Mesendoderm (in vitro differentiated cells): Measurements from ENCODE around the gene SLC43A1.

ENCODE experiments used
- DNase-seq: peaks from one replicate; pipeline ENCODE4 v3.0.0; 2013
- H2AK5ac ChIP-seq: 2 replicates; pipeline ENCODE4 v1.6.1; 2013; ENCODE audit warnings: low read length, inconsistent platforms
- H2BK120ac ChIP-seq: 2 replicates; pipeline ENCODE4 v1.6.1; 2013; ENCODE audit warnings: low read depth, mild to moderate bottlenecking, low read length, moderate library complexity, mixed read lengths
- H2BK15ac ChIP-seq: replicated peaks from 2 replicates; pipeline ENCODE4 v1.6.1; 2013; ENCODE audit warnings: low read depth, mild to moderate bottlenecking, moderate library complexity
- H2BK5ac ChIP-seq: 2 replicates; pipeline ENCODE4 v1.6.1; 2013; ENCODE audit warnings: low read length, inconsistent platforms
- H3K18ac ChIP-seq: 2 replicates; pipeline ENCODE4 v1.6.1; 2013; ENCODE audit warnings: mild to moderate bottlenecking, low read length, mixed read lengths
- H3K23ac ChIP-seq: one replicate; pipeline ENCODE4 v1.6.1; 2013; ENCODE audit warnings: low read length
- H3K27ac ChIP-seq: 2 replicates; pipeline ENCODE4 v1.5.1; 2013; ENCODE audit warnings: low read depth, mild to moderate bottlenecking, inconsistent platforms, low read length, moderate library complexity
- H3K27me3 ChIP-seq: 2 replicates; pipeline ENCODE4 v1.6.1; 2013; ENCODE audit warnings: low read length, control low read depth, mild to moderate bottlenecking, inconsistent platforms; ENCODE audit not compliant: insufficient read depth, poor library complexity
- H3K36me3 ChIP-seq: 2 replicates; pipeline ENCODE4 v1.6.1; 2013; ENCODE audit warnings: low read length, inconsistent platforms; ENCODE audit not compliant: control insufficient read depth, insufficient read depth
- H3K4ac ChIP-seq: one replicate; pipeline ENCODE4 v1.6.1; 2013; ENCODE audit warnings: low read depth, mild to moderate bottlenecking, low read length, moderate library complexity
- H3K4me1 ChIP-seq: 2 replicates; pipeline ENCODE4 v1.6.1; 2013; ENCODE audit warnings: low read depth, low read length, inconsistent platforms; ENCODE audit not compliant: control insufficient read depth
- H3K4me2 ChIP-seq: 2 replicates; pipeline ENCODE4 v1.6.1; 2013; ENCODE audit warnings: low read length
- H3K4me3 ChIP-seq: 2 replicates; pipeline ENCODE4 v1.5.1; 2013; ENCODE audit warnings: mild to moderate bottlenecking, low read length
- H3K56ac ChIP-seq: one replicate; pipeline ENCODE4 v1.6.1; 2013; ENCODE audit warnings: low read length
- H3K79me1 ChIP-seq: 2 replicates; pipeline ENCODE4 v1.6.1; 2013; ENCODE audit warnings: low read length, inconsistent platforms
- H3K79me2 ChIP-seq: 2 replicates; pipeline ENCODE4 v1.6.1; 2013; ENCODE audit warnings: mild to moderate bottlenecking, low read length; ENCODE audit not compliant: control insufficient read depth, insufficient read depth
- H3K9ac ChIP-seq: 2 replicates; pipeline ENCODE4 v1.6.1; 2013; ENCODE audit warnings: low read length, inconsistent platforms
- H4K5ac ChIP-seq: one replicate; pipeline ENCODE4 v1.6.1; 2013; ENCODE audit warnings: low read length
- H4K8ac ChIP-seq: one replicate; pipeline ENCODE4 v1.6.1; 2013; ENCODE audit warnings: low read depth, mild to moderate bottlenecking, control low read depth, low read length, moderate library complexity
- WGBS: extraction: QIAGEN DNeasy Blood & Tissue Kit; methylation state at CpG from one replicate; pipeline ENCODE4 v1.1.7; 2013; ENCODE audit warnings: low lambda C conversion rate, missing lambda C conversion rate; ENCODE audit not compliant: insufficient coverage; ENCODE audit errors: extremely low coverage; 5-methylcytosine and 5-hydroxymethylcytosine counted together

Gene SLC43A1

GRCh38 chr11:57477507-57478189 is 37.9 kb downstream of the SLC43A1 start:
- H3K9ac ChIP-seq, result no peak overlapping the region
- H2BK120ac ChIP-seq, result no peak overlapping the region
- H3K79me2 ChIP-seq, result no peaks in the 10 kb centered on the region
- H3K56ac ChIP-seq, result no peak overlapping the region
- H3K36me3 ChIP-seq, result no peaks in the 10 kb centered on the region
- no peak overlapping the region for H3K4me2 ChIP-seq
- no peak overlapping the region for H4K8ac ChIP-seq
- peaks cover 20% of the 10 kb centered on the region for H3K27me3 ChIP-seq
- H3K79me1 ChIP-seq, result no peaks in the 10 kb centered on the region
- no peak overlapping the region for H3K27ac ChIP-seq
- no peak overlapping the region for H3K18ac ChIP-seq
- H3K4me3 ChIP-seq, result no peak overlapping the region
- H2BK15ac ChIP-seq, result no peak overlapping the region
- no peak overlapping the region for H3K4ac ChIP-seq
- no peak overlapping the region for H3K23ac ChIP-seq
- no peak overlapping the region for H2AK5ac ChIP-seq
- no peak for DNase-seq
- H2BK5ac ChIP-seq, result no peak overlapping the region
- peaks cover 6% of the 10 kb centered on the region for H3K4me1 ChIP-seq
- WGBS, result no CpG with 5 or more reads among the region's 11 CpGs
- H4K5ac ChIP-seq, result no peak overlapping the region

- peak overlapping the region; percentile 63 for H3K9ac ChIP-seq
- no peak overlapping the region for H3K4me3 ChIP-seq
- no peak overlapping the region for H4K5ac ChIP-seq
- H4K8ac ChIP-seq, result no peak overlapping the region
- peak overlapping the region; percentile 56 for H3K4me2 ChIP-seq
- H3K23ac ChIP-seq, result no peak overlapping the region
- H2AK5ac ChIP-seq, result no peak overlapping the region
- peak overlapping the region; percentile 76 for H3K56ac ChIP-seq
- WGBS, result no CpG with 5 or more reads among the region's 27 CpGs
- no peaks in the 10 kb centered on the region for H3K36me3 ChIP-seq
- H3K27me3 ChIP-seq, result peaks cover 20% of the 10 kb centered on the region
- no peak overlapping the region for H2BK15ac ChIP-seq
- no peaks in the 10 kb centered on the region for H3K79me2 ChIP-seq
- no peak overlapping the region for H2BK120ac ChIP-seq
- H3K4ac ChIP-seq, result no peak overlapping the region
- no peak overlapping the region for H3K18ac ChIP-seq
- no peak overlapping the region for H3K27ac ChIP-seq
- H3K79me1 ChIP-seq, result no peaks in the 10 kb centered on the region
- peak; percentile 64 for DNase-seq
- no peak overlapping the region for H2BK5ac ChIP-seq
- peaks cover 6% of the 10 kb centered on the region for H3K4me1 ChIP-seq
Measured at GRCh38 chr11:57476757-57477506, 38.6 kb downstream of the SLC43A1 start.

GRCh38 chr11:57476047-57476756 is 39.3 kb downstream of the SLC43A1 start:
- H3K4me3 ChIP-seq, result no peak overlapping the region
- H3K27me3 ChIP-seq, result peaks cover 17% of the 10 kb centered on the region

GRCh38 chr11:57475671-57476046 is 39.8 kb downstream of the SLC43A1 start:
- Histone ChIP-seq H3K4me2 (no peak overlapping the region), H3K4ac (no peak overlapping the region), H3K27me3 (peaks cover 17% of the 10 kb centered on the region), H3K23ac (no peak overlapping the region), H2AK5ac (no peak overlapping the region), H3K36me3 (no peaks in the 10 kb centered on the region), H3K18ac (no peak overlapping the region), H3K56ac (no peak overlapping the region), H3K79me1 (no peaks in the 10 kb centered on the region), H2BK15ac (no peak overlapping the region), H3K4me3 (no peak overlapping the region), H3K79me2 (no peaks in the 10 kb centered on the region), H4K5ac (no peak overlapping the region), H2BK120ac (no peak overlapping the region), H4K8ac (no peak overlapping the region), H2BK5ac (no peak overlapping the region), H3K27ac (no peak overlapping the region), H3K4me1 (peaks cover 6% of the 10 kb centered on the region), H3K9ac (no peak overlapping the region)
- no CpG with 5 or more reads among the region's 5 CpGs for WGBS
- no peak for DNase-seq

More at GRCh38 chr11:57476047-57476756, 39.3 kb downstream of the SLC43A1 start:
- Histone ChIP-seq H3K4me2 (peak overlapping the region; percentile 56), H3K79me1 (no peaks in the 10 kb centered on the region), H3K36me3 (no peaks in the 10 kb centered on the region), H3K9ac (peak overlapping the region; percentile 63), H4K8ac (no peak overlapping the region), H3K4ac (no peak overlapping the region), H3K23ac (no peak overlapping the region), H3K27ac (no peak overlapping the region), H2BK15ac (no peak overlapping the region), H4K5ac (no peak overlapping the region), H2BK5ac (no peak overlapping the region), H3K4me1 (peaks cover 6% of the 10 kb centered on the region), H2BK120ac (no peak overlapping the region), H3K18ac (no peak overlapping the region), H3K79me2 (no peaks in the 10 kb centered on the region), H3K56ac (peak overlapping the region; percentile 76), H2AK5ac (no peak overlapping the region)
- DNase-seq, result no peak
- WGBS, result no CpG with 5 or more reads among the region's 80 CpGs

GRCh38 chr11:57475191-57475590 is 40.3 kb downstream of the SLC43A1 start:
- H3K56ac ChIP-seq, result no peak overlapping the region
- no peak overlapping the region for H2BK15ac ChIP-seq
- no peak overlapping the region for H3K23ac ChIP-seq
- no peak overlapping the region for H2BK120ac ChIP-seq
- H4K5ac ChIP-seq, result no peak overlapping the region
- no peaks in the 10 kb centered on the region for H3K79me1 ChIP-seq
- no peaks in the 10 kb centered on the region for H3K79me2 ChIP-seq
- no peak overlapping the region for H3K9ac ChIP-seq
- no peak overlapping the region for H3K27ac ChIP-seq
- no peak overlapping the region for H2BK5ac ChIP-seq
- H3K4me3 ChIP-seq, result no peak overlapping the region
- no peak overlapping the region for H2AK5ac ChIP-seq
- no CpG with 5 or more reads among the region's 1 CpG for WGBS
- H3K4ac ChIP-seq, result no peak overlapping the region
- H3K18ac ChIP-seq, result no peak overlapping the region
- H3K27me3 ChIP-seq, result peaks cover 17% of the 10 kb centered on the region
- no peak for DNase-seq
- H4K8ac ChIP-seq, result no peak overlapping the region
- no peaks in the 10 kb centered on the region for H3K36me3 ChIP-seq
- H3K4me1 ChIP-seq, result peaks cover 6% of the 10 kb centered on the region
- H3K4me2 ChIP-seq, result no peak overlapping the region
